NCI-H82 treated with DMSO at 0.1 percent for 48 hours (cell line): ENCODE data around the gene AQP2.
A peak's percentile ranks its signal among the peaks of the same experiment; 100 is the strongest.

ENCODE experiments used
- DNase-seq: peaks from one replicate; lab custom pipeline; 2025; ENCODE audit not compliant: unreplicated experiment; lab: John Stamatoyannopoulos, UW

The AQP2 gene

DNA sequence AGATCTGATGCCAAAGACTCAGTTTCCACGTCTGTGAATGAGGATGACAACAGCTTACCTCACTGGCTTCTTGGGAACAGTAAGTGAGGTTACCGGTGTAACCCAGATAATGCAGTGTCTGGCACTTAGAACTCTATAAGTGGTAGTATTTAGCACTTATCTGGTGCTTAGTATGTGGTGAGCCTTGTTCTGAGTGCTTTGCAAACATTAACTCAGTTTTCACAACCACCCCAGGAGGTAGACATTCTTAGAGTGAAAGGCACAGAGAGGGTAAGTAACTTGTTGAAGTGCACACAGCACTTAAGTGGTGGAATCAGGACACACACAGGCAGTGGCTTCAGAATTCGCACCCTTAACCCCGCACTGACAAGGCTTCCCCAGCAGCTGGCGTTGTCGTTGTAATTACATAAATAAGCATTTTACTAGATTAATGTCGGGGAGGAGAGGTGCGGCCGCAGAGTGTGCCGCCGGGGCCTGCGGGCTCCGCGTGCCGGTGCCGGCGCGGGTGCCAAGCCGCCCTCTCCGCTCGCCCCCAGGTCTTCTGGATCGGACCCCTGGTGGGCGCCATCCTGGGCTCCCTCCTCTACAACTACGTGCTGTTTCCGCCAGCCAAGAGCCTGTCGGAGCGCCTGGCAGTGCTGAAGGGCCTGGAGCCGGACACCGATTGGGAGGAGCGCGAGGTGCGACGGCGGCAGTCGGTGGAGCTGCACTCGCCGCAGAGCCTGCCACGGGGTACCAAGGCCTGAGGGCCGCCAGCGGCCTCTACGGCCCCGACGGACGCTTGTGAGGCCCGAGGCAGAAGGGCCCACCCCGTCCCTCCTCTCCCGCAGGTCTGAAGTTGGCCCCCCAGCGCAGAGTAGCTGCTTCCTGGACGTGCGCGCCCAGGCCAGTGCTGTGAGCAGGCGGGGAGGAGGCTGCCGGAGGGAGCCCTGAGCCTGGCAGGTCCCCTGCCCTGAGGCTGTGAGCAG, 4.6 kb downstream of the AQP2 start:
- no peak for DNase-seq

DNA sequence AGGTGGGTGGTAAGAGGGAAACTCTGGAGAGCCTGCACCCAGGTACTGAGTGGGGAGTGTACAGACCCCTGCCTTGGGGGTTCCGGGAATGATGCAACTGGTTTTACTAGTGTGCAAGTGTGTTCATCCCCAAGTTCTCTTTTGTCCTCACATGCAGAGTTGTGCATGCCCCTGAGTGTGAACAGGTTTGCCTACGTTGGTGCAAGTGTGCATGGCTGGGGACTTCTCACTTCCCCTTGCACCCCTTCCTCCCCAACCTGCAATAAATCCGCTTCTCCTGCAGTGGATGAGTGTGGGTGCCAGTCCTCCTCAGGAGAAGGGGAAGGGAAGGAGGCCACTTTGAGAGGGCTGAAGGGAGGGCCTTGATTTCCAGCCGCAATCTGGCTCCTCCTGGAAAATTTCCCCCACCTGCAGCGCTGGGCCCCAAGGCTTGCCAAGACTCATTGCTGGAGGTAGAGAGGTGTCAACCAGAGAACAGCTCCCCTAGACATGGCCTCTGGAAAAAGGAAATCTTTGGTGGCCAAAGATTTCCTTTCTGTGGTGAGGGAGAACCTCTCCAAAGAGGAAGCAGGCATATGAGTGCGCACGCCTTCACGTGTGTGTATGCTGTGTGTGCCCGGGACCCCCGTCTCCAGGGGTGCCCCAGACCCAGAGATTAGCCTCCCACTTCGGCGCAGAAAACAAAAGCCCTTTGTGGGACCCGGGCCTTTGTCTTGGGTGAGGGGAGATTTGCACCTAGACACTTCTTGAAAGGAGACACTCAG, 5.5 kb downstream of the AQP2 start:
- no peak for DNase-seq

DNA sequence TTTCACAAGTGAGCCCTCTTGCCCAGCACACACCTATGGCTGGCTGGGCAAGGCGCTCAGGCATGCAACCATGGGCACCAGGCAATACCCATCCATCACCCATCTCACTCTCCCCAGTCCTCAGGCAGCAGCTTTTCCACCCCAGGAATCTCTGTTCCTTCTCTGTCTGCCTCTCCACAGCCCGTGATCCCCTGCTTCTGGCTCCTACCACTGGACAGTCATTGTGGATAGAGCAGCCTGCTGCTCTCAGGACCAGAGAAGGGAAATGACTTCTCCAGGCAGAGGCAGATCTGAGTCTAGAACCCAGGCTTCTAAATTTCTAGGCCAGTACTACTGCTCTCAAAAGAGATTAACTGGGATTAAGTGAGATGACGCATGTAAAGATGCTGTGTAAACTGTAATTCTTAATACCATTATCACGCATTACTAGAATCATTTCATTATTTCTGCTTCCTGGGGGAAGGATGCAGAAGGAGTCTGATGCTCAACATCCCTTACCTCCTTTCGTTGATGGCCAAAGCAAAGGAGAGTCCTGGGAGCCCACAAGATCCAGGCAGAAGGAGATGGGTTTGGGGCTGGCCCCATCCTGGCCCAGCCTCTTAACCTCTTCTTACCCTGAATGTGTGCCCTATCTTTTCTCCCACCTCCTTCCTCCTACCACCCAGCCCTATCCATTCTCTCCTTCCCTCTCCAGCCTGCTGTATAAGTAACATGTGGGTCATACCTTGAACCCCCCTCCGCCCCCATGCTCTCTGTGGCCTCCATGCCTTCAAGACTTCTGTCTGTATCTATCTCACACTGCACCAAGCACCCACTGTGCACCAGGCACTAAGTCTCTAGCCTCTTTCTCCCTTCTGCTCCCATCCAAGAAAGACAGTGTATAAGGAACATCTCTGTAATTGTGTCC, 6.4 kb downstream of the AQP2 start:
- DNase-seq = peak; percentile 72

DNA sequence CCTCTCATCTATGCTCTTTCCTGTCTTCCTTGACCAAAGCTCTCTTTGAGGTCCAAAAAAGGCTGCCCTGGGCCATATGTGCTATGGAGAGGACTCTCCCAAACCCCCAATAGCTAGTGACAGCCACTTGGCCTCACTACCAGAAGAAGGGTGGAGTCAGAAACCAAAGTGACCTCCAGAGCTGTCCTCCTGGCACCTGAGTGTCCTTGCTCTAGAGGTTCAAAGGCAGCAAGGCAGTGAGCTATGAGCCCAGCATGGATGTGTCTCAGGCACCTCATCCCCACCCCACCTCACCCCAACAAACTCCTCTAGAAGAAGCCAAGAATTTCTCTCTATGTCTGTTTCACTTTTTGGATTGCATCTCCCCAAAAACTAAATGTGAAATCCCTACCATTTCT, 7.0 kb downstream of the AQP2 start:
- no peak for DNase-seq

DNA sequence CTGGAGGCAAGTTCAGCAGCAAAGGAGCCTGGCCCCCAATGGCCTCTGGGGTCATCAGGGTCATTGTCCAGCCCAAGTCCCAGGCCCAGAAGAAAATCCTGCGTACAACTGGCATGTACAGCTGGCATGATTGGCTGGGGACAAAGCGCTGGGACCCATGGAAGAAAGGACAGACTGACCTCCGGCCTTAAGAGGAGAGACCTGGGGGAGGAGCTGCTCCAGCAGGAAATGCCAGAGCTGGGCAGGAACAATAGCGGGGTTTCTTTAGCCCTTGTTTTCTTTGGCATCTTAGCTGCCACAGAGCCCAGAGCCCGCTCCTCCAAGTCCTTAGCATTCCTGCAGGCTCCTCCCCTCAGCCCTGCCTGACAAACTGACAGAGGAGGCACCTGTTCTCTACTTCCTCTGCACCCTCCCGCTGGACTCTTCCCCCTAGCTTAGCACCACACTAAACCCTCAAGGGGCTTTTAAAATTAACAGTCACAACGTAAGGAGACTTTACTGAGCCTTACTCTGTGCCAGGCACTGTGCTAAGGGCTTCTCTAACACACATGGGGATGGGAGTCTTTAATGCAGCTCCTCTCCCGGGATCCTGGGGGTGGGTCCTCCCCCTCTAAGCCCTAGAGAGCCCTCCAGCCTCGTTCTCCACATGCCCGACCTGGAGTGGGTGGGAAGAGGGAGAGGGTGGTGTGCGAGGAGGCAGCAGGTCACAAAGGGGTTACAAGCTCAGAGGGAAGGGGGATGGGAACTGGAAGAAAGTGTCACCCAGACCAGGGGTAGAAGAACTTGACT, 9.3 kb downstream of the AQP2 start:
- DNase-seq = no peak

DNA sequence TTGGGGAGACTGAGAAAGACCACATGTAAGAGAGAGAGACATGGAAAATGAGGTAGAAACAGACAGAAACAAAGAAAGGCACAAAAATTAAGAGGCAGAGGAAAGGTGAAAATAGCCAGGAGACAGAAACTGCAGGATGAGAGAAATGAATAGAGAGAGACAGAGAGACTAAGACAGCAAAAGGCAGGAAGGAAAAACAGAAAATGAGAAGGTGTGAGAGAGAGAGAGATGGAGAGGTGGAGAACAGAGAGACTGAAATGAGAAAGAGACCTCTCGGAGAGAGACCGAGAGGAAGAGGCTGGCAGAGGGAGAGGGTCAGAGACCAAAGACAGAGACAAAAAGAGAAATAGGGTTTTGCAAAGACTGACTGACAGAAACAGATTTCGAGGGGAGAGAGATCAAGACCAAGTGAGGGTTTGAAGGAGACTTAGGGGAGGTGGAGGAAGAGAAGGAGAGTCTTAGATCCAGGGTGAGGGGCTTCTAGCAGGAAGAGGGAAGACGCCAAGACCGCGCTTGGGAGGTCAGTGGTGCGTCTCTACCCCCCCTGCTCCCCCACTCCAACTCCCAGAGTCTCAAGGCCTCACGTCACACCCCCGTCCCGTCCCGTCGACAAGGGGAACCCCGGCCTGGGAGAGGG, 10.1 kb downstream of the AQP2 start:
- DNase-seq = no peak

DNA sequence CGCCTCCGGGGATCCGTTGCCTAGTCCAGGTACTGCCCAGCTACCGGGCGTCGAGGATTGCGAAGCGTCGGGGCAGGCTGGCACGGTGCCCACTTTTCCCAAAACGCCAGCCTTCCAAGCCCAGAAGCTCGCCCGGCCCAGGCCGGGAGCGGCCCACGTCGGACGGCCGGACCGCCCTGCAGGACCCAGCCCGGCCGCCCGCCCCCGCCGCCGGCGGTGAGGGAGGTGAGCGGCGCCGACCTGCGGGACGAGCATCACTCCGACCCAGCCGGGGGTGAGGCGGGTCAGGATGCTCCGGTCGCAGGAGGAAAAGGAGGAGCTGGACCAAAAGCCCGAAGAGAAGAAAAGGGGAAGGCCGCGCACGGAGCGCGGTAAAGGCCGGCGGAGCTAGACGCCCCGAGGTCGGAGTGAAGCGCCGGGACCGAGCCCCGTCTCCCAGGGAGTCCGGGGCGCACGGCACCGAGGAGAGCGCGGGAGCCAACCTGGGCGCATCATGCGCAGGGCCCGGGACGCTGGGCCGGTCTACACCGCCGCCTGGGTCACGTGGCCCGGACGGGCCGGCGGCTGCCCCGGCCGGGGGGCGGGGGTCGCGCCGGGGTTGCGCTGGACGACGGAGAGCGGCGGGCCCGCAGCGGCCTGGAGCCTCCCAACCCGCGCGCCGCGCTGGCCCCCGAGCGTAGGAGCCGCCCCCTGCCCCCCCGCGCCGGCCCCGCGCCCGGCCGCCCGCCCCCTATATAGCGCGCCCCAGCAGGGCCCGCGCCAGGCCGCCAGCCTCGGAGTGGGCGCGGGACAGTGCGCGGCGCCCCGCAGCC, 10.8 kb downstream of the AQP2 start, which contains the start of gene AQP5:
TSS of gene AQP5 (plus strand) at position 762 of the 812 bp plus-strand sequence. CDS start 146 bp downstream, outside the sequence.
- DNase-seq = no peak

DNA sequence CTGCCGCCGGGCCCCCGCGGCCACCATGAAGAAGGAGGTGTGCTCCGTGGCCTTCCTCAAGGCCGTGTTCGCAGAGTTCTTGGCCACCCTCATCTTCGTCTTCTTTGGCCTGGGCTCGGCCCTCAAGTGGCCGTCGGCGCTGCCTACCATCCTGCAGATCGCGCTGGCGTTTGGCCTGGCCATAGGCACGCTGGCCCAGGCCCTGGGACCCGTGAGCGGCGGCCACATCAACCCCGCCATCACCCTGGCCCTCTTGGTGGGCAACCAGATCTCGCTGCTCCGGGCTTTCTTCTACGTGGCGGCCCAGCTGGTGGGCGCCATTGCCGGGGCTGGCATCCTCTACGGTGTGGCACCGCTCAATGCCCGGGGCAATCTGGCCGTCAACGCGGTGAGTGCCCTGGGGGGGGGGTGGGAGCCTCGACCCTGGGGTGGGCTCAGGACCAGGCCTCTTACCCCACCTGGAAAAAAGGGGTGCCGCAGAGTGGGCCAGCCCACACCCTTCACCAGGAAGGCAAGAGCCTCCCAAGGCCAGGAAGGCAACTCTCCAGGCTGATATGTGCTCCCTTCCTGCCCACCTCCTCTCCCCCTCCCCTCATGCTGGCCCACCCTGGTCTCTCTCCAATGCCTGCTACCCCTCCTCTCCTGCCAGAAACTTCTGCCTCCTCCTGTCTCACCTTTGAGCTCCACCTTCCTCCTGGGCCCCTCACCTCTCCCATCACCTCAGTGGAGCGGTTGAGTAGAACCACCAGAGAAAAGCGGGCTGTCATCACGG, 11.6 kb downstream of the AQP2 start:
- no peak for DNase-seq

DNA sequence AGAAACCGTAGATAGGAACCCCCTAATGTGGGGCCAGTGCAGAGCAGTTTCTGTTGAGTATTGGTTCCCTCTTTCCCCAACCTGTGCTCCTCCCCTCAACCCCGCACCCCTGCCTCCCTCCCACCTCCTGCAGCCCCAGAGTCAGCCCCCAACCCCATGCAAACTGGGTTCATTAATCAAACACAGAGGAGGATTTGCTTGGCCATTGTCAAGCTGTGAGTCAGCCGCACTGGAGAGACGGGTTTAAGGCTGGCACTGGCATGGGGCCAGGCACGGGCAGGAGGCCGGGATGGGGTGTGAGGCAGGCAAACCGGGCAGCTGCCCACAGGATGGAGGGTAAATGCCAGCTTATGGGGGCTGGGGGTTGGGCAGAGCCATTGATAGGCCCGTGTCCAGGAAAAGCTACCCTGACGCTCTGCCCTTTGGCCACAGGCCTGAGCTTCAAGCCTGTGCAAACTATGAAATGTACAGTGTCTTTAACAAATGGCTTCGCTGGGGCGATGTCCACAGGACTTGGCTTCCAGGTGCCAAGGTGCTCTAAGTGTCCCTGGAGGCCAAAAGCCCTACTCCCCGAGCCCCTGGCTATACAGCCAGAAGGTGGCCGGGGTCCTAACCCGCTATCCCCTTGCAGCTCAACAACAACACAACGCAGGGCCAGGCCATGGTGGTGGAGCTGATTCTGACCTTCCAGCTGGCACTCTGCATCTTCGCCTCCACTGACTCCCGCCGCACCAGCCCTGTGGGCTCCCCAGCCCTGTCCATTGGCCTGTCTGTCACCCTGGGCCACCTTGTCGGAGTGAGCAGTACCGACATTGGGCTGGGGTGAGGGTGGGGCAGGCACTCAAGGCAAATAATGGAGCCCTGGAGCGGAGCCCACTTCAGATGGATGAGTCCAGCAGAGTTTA, 12.6 kb downstream of the AQP2 start:
- no peak for DNase-seq

DNA sequence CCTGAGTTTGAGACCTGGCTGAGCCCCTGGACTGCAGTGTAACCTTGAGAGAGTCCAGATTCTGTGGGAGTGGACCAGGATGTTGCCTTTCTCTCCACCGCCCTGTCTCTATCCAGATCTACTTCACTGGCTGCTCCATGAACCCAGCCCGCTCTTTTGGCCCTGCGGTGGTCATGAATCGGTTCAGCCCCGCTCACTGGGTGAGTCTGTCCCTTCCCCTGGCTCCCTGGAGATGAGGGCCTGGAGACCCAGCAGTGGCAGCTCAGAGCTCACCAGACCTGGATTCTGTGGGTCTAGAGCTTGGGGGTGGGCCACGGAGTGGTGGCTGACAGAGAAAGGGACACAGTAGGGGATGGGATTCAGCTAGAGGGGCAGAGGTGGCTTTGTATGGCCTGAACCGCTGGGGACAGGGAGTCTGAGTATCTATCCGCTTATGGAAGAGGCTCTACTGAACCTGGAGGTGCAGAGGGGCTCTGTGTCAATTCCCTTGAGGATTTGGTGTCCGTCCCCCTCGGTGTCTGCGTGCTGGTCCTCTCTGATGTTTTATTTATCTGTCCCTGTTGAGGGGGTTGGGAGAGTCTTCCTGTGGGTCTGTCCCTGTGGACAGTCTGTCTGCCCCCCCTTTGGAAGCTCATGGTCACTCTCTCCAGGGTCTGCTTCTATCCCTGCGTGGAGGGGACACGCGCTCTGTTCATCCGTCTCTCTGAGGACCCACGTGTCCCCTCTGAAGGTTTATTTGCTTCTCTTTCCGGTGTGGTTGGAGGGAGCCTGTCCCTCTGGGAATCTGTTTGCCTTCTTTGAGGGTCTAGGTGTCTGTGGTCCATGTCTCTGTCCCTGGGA, 13.7 kb downstream of the AQP2 start:
- no peak for DNase-seq

DNA sequence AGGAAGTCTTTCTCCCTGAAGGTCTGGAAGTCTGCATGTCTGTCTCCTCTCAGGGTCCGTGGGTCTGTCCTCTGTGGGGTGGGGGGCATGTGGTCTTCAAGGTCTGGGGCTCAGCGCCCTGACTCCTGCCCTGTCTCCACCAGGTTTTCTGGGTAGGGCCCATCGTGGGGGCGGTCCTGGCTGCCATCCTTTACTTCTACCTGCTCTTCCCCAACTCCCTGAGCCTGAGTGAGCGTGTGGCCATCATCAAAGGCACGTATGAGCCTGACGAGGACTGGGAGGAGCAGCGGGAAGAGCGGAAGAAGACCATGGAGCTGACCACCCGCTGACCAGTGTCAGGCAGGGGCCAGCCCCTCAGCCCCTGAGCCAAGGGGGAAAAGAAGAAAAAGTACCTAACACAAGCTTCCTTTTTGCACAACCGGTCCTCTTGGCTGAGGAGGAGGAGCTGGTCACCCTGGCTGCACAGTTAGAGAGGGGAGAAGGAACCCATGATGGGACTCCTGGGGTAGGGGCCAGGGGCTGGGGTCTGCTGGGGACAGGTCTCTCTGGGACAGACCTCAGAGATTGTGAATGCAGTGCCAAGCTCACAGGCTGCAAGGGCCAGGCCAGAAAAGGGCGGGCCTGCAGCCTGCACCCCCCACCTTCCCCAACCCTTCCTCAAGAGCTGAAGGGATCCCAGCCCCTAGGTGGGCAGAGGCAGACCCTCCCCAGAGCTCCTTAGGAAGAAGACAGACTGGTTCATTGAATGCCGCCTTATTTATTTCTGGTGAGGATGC, 14.5 kb downstream of the AQP2 start:
- no peak for DNase-seq

DNA sequence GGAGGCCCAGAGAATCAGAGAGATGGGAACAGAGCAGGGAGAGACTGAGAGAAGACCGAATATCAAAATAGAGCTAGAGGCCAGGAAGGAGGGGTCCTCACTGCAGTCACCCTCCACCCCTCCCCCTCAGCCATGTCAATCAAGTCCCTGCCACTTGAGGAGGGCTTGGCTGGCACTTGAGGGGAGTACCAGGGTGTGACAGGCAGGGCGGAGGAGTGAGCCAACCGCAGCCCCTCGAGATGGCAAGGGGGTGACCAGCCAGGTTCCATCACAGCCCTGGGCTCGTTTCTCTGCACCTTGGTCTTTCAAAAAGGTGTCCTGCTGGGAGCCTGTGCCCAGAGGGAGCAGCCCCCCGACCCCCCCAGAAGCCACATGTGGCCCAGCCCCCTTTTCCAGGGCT, 15.3 kb downstream of the AQP2 start:
- no peak for DNase-seq

DNA sequence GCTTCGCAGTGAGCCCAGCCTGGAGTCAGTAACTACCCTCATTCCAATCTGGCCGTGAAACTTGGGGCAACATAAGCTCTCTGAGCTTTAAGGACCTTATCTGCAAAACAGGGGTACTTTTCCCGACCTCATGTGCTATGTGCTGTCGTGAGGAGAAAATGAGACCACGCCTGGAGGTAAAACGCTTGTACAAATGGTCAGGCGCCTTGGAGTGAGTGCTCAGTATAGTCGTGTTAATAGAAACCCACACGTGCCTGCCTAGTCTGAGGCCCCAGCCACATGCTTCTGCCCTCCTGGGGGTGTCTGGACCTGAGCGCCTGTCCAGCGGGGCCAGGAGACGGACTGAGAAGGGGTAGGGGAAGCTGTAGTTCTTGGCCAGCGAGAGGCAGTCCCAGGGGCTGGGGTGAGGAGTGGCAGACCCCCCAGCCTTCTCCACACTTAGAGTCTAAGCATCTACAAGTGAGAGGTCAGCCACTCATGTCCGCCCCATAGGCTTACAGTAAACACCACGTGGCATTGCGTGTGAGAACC, 16.0 kb downstream of the AQP2 start:
- DNase-seq = no peak

DNA sequence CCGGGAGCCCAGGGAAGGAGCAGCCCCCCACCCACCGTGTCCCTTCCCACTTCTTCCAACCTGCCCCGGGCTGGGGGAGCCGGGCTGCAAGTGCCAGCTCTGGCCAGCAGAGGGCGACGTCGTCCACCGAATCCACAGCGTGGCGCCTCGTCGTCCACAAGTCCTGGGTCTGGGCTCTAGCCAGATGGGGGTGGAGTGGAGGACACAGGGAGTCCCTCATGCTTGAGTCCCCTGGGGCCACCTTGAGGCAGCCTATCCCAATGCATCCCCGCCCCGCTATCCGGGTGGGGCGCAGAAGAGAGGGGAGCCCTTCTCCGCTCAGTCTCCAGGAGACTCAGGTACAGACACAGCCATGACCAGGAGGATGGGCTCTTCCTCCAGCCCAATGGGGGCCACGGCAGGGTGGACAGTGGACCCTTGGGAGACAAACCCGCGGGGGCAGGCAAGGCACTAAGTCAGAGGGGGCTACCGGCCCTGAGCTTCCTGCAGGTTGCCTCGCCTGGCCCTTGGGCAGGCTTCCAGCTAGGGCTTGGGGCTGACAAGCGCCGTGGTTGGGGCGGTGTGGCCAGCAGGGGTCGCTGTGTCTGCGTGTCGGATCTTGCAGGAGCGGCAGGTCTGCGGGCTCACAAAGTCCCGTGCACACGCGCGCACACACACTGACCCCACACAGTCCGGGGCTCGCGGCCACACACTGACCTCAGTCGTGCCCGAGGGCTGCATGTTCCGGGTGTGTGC, 16.7 kb downstream of the AQP2 start:
- peak; percentile 78 for DNase-seq
